ENCODE data around the gene MVB12B. TPM values are rescaled to one million over a fixed set of nuclear protein-coding genes. Genes with fewer than 3 reads are reported as not detected.
"Not testable (repeated sequence)": the region's sequence is repeated elsewhere in the genome, so short reads cannot be mapped to it uniquely, and the experiment has no call there.

The MVB12B gene
- total RNA-seq, 2 experiments from 2014 or later, result 33.5 to 34.1 TPM

GRCh38 chr9:126536841-126537465, 210.3 kb downstream of the MVB12B start:
- no peak overlapping the region for H3K27ac Mint-ChIP-seq
- H3K9me3 Mint-ChIP-seq, result no peaks in the 10 kb centered on the region
- no peaks in the 10 kb centered on the region for H3K36me3 Mint-ChIP-seq
- ATAC-seq (ENCODE audit: low read depth) (no peak), DNase-seq (no peak)
- H3K4me1 Mint-ChIP-seq, result no peaks in the 10 kb centered on the region
- no peak overlapping the region for H3K4me3 Mint-ChIP-seq
- POLR2A ChIA-PET, result no interaction called here
- peaks cover 21% of the 10 kb centered on the region for H3K27me3 Mint-ChIP-seq

DNA sequence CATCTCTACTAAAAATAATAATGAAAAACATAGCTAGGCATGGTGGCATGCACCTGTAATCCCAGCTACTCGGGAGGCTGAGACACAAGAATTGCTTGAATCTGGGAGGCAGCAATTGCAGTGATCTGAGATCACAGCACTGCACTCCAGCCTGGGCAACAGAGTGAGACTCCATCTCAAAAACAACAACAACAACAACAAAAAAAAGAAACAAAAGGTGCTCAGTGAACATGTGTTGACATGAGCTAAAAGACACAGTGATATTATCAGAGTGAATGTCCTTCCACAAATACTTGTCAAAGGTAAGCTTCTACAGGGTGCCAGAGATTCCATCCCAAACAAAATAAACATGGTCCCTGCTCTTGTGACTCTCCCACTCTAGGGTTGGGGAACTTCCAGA, 211.9 kb downstream of the MVB12B start:
- peaks cover 30% of the 10 kb centered on the region for H3K27me3 Mint-ChIP-seq
- H3K27ac Mint-ChIP-seq, result no peak overlapping the region
- ATAC-seq (ENCODE audit: low read depth), result no peak
- no peaks in the 10 kb centered on the region for H3K9me3 Mint-ChIP-seq
- no peaks in the 10 kb centered on the region for H3K4me1 Mint-ChIP-seq
- no peak for DNase-seq
- no peak overlapping the region for H3K4me3 Mint-ChIP-seq
- no peaks in the 10 kb centered on the region for H3K36me3 Mint-ChIP-seq
- POLR2A ChIA-PET, result no interaction called here

DNA sequence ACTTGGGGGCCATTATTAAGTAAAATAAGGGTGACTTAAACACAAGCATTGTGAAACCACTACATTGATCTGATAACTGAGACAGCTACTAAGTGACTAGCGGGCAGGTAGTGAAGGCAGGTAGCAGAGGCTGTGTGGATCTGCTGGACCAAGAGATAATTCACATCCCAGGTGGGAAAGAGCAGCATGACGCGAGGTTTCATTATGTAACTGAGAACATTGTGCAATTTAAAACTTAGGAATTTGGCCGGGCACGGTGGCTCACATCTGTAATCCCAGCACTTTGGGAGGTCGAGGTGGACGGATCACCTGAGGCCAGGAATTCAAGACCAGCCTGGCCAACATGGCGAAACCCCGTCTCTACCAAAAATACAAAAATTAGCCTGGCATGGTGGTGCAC, 213.8 kb downstream of the MVB12B start:
- ATAC-seq (ENCODE audit: low read depth); DNase-seq; H3K4me1 Mint-ChIP-seq; H3K9me3 Mint-ChIP-seq; POLR2A ChIA-PET; H3K27ac Mint-ChIP-seq; H3K36me3 Mint-ChIP-seq; H3K4me3 Mint-ChIP-seq: not testable (repeated sequence)
- peaks cover 32% of the 10 kb centered on the region for H3K27me3 Mint-ChIP-seq

GRCh38 chr9:126543490-126543889, 216.9 kb downstream of the MVB12B start:
- Mint-ChIP-seq H3K36me3 (no peaks in the 10 kb centered on the region), H3K9me3 (no peaks in the 10 kb centered on the region), H3K4me1 (no peaks in the 10 kb centered on the region), H3K27me3 (peaks cover 30% of the 10 kb centered on the region), H3K4me3 (no peak overlapping the region), H3K27ac (no peak overlapping the region)
- ATAC-seq (ENCODE audit: low read depth) (no peak), DNase-seq (no peak)
- POLR2A ChIA-PET, result no interaction called here

- ATAC-seq (ENCODE audit: low read depth), result no peak
- no peak overlapping the region for H3K4me3 Mint-ChIP-seq
- peak; percentile 17 for DNase-seq
- POLR2A ChIA-PET, result no interaction called here
- H3K36me3 Mint-ChIP-seq, result no peaks in the 10 kb centered on the region
- H3K9me3 Mint-ChIP-seq, result no peaks in the 10 kb centered on the region
- no peaks in the 10 kb centered on the region for H3K4me1 Mint-ChIP-seq
- H3K27me3 Mint-ChIP-seq, result peaks cover 21% of the 10 kb centered on the region
- no peak overlapping the region for H3K27ac Mint-ChIP-seq
Measured at GRCh38 chr9:126545106-126545505, 218.5 kb downstream of the MVB12B start.

GRCh38 chr9:126546036-126546435, 219.4 kb downstream of the MVB12B start:
- POLR2A ChIA-PET, result no interaction called here
- Mint-ChIP-seq H3K27ac (no peak overlapping the region), H3K4me1 (no peaks in the 10 kb centered on the region), H3K4me3 (no peak overlapping the region), H3K9me3 (no peaks in the 10 kb centered on the region), H3K36me3 (no peaks in the 10 kb centered on the region), H3K27me3 (peaks cover 17% of the 10 kb centered on the region)
- no peak for ATAC-seq (ENCODE audit: low read depth)
- DNase-seq, result no peak

DNA sequence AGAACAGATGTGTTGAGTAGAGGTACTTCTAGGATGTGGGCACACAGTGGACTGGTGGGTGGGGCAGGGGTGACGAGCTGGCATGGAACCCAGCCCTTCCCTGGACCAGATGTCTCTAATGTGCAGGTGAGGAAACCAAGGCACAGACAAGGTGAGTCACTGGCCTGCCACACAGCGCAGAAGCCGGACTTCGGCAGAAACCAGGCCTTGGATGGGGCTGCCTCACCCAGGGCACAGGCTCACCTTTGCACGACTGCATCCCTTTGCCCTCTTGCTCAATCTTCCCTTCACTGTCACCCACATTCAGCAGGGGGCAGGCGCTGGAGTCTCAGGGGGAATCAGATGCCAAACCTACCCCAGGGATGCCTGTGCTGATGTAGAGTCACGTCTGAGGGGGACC, 221.7 kb downstream of the MVB12B start:
- H3K9me3 Mint-ChIP-seq, result no peaks in the 10 kb centered on the region
- H3K4me3 Mint-ChIP-seq, result no peak overlapping the region
- DNase-seq (no peak), ATAC-seq (ENCODE audit: low read depth) (no peak)
- POLR2A ChIA-PET, result no interaction called here
- no peak overlapping the region for H3K27ac Mint-ChIP-seq
- peaks cover 7% of the 10 kb centered on the region for H3K27me3 Mint-ChIP-seq
- H3K4me1 Mint-ChIP-seq, result no peaks in the 10 kb centered on the region
- H3K36me3 Mint-ChIP-seq, result no peaks in the 10 kb centered on the region

GRCh38 chr9:126549246-126550006, 222.8 kb downstream of the MVB12B start:
- Mint-ChIP-seq H3K27ac (no peak overlapping the region), H3K27me3 (peaks cover 6% of the 10 kb centered on the region), H3K36me3 (no peaks in the 10 kb centered on the region), H3K4me1 (no peaks in the 10 kb centered on the region), H3K4me3 (no peak overlapping the region), H3K9me3 (no peaks in the 10 kb centered on the region)
- DNase-seq, result peak; percentile 17
- POLR2A ChIA-PET, result no interaction called here
- no peak for ATAC-seq (ENCODE audit: low read depth)

DNA sequence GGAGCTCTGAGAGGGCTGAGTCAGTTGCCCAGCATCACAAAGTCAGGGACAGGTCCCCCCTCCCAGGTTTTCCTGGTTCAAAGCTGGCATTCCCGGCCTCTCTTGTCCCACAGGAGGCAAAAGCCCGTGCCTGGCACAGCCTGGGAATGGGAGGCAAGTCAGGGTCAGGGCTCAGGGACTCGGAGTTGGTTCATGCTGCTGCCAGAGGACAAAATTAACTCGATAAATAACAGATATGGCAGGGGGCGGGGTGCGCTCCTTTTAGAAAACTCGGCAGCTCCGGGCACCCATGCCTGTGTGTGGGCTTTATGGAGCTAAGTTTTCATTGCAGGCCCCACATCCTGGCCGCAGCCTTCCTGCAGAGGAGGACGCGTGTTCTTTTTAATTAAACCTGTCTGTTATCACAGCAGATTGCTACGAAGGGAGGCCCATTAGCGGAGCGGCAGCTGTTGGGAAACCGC, 224.3 kb downstream of the MVB12B start:
- Mint-ChIP-seq H3K27ac (no peak overlapping the region), H3K9me3 (no peaks in the 10 kb centered on the region)

GRCh38 chr9:126551812-126552211, 225.2 kb downstream of the MVB12B start:
- DNase-seq (no peak), ATAC-seq (ENCODE audit: low read depth) (no peak)
- Mint-ChIP-seq H3K9me3 (no peaks in the 10 kb centered on the region), H3K27me3 (peaks cover 2% of the 10 kb centered on the region), H3K27ac (no peak overlapping the region), H3K4me1 (no peaks in the 10 kb centered on the region), H3K36me3 (no peaks in the 10 kb centered on the region), H3K4me3 (no peak overlapping the region)
- POLR2A ChIA-PET, result no interaction called here

More for the DNA sequence above, 224.3 kb downstream of the MVB12B start:
- peaks cover 6% of the 10 kb centered on the region for H3K27me3 Mint-ChIP-seq
- H3K4me1 Mint-ChIP-seq, result no peaks in the 10 kb centered on the region
- POLR2A ChIA-PET, result no interaction called here
- ATAC-seq (ENCODE audit: low read depth) (no peak), DNase-seq (no peak)
- no peaks in the 10 kb centered on the region for H3K36me3 Mint-ChIP-seq
- no peak overlapping the region for H3K4me3 Mint-ChIP-seq

DNA sequence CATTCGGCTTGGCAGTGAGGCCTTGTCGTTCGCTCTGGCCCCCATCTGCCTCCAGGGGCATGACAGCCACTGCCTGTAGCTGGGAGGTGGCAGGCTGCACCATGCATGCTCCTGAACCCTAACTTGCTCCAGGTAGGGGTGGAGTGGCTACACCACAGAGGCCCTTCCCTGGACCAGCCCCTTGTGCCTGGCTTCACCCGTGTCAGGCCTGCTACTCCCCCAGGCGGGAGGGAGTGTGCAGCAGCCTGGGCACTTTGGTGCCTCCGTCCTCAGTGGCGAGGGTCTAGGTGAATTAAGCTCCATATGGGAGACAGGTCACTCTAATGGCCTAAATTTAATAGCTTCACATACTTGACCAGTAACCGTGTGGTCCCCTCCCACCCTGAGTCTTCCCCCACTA, 227.7 kb downstream of the MVB12B start:
- POLR2A ChIA-PET, result no interaction called here
- H3K4me3 Mint-ChIP-seq, result no peak overlapping the region
- no peaks in the 10 kb centered on the region for H3K9me3 Mint-ChIP-seq
- no peak overlapping the region for H3K27ac Mint-ChIP-seq
- H3K36me3 Mint-ChIP-seq, result no peaks in the 10 kb centered on the region
- H3K4me1 Mint-ChIP-seq, result no peaks in the 10 kb centered on the region
- ATAC-seq (ENCODE audit: low read depth), result no peak
- H3K27me3 Mint-ChIP-seq, result peaks cover 4% of the 10 kb centered on the region
- no peak for DNase-seq

DNA sequence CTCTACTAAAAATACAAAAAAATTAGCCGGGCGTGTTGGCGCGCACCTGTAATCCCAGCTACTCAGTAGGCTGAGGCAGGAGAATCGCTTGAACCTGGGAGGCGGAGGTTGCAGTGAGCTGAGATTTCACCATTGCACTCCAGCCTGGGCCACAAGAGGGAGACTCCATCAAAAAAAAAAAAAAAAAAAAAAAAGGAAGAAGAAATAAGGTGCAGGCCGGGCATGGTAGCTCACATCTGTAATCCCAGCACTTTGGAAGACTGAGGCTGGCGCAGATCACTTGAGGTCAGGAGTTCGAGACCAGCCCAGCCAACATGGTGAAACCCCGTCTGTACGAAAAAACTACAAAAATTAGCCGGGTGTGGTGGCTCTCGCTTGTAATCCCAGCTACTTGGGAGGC, 228.8 kb downstream of the MVB12B start:
- ATAC-seq (ENCODE audit: low read depth), result not testable (repeated sequence)

More for the DNA sequence above, 228.8 kb downstream of the MVB12B start:
- H3K27ac Mint-ChIP-seq, H3K36me3 Mint-ChIP-seq, DNase-seq, H3K9me3 Mint-ChIP-seq, H3K4me3 Mint-ChIP-seq, H3K4me1 Mint-ChIP-seq, POLR2A ChIA-PET: not testable (repeated sequence)
- H3K27me3 Mint-ChIP-seq, result peaks cover 14% of the 10 kb centered on the region

Measured in activated naive CD8-positive, alpha-beta T cell treated with anti-CD3 and anti-CD28 coated beads, Interleukin-2, amount 10 ng/mL, durations not matched to agents 7 days and 5 days (primary cell).